NCI-H524 (cell line): ENCODE results near the gene SLC25A43.

Experiments
- DNase-seq, 2 experiments: peaks; one replicate each; lab custom pipeline; 2025; lab: John Stamatoyannopoulos, UW

The SLC25A43 gene

GRCh38 chrX:119500061-119500800 lies 101.1 kb downstream of the SLC25A43 start:
- no peak for DNase-seq

DNA sequence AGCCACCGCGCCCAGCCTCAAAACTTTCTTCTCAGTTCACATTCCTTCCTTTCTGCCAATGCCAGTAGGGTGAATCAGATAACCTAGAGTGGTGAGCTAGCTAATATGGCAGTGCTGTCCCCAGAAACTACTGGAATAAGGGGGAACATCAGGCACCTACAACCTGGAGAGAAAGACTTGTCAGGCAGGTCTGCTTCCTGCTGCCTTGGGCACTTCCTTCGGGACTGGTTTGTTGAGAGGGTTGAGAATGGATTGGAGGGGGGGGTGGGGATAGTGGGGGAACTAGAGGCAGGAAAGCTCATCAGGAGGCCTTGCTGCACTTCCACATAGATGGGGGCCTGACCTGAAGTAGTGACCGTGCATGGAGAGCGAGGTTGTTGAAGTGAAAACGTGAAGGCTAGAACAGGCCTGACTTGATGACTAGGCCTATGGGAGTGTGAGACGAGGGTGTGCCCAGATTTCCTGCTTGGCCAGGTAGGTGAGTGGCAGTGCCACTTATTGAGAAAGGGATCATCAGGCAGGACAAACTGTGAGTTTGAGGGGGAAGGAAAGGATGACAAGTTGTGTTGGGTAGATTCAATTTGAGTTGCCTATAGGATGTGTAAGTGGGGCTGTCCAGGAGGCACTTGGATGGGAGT lies 102.5 kb downstream of the SLC25A43 start:
- no peak for DNase-seq

- DNase-seq = no peak
Observed at GRCh38 chrX:119502727-119503483, 103.8 kb downstream of the SLC25A43 start.

- DNase-seq = no peak
Observed at GRCh38 chrX:119503484-119503861, 104.3 kb downstream of the SLC25A43 start.
